Uterus (tissue), 4 donors: ENCODE results near the gene DEDD2. TPM values are rescaled to one million over a fixed set of nuclear protein-coding genes. Genes with fewer than 3 reads are reported as not detected.

Source experiments
- DNase-seq, 2 donors: peaks; one replicate each; pipeline ENCODE4 v3.0.0-alpha.2; 2019 to 2020
- H3K27ac ChIP-seq, 2 donors: fragments of 200-600 bp; sonication (generic); 1 replicate in 1 of 2; 2 replicates in 1 of 2; pipeline ENCODE4 v1.5.1; 2016 to 2018
- H3K27me3 ChIP-seq, 2 donors: fragments of 200-600 bp; sonication (generic); one replicate each; pipeline ENCODE4 v1.5.1; 2018 to 2019; ENCODE audit warnings: control low read depth in 1 of 2
- H3K36me3 ChIP-seq, 2 donors: fragments of 200-600 bp; sonication (generic); one replicate each; pipeline ENCODE4 v1.5.1; 2019; ENCODE audit warnings: control low read depth in 1 of 2
- H3K4me1 ChIP-seq, 2 donors: fragments of 200-600 bp; sonication (generic); one replicate each; pipeline ENCODE4 v1.5.1; 2018 to 2019; ENCODE audit warnings: control low read depth in 1 of 2
- H3K4me3 ChIP-seq, 2 donors: fragments of 200-600 bp; sonication (generic); 1 replicate in 1 of 2; 2 replicates in 1 of 2; pipeline ENCODE4 v1.5.1; 2018 to 2019; ENCODE audit warnings: mild to moderate bottlenecking in 1 of 2
- H3K9me3 ChIP-seq, 2 donors: fragments of 200-600 bp; sonication (generic); one replicate each; pipeline ENCODE4 v1.5.1; 2019; ENCODE audit warnings: control low read depth in 1 of 2
- CTCF ChIP-seq, 4 experiments: fragments of 200-600 bp in 2 of 4; fragments of 450-650 bp in 2 of 4; sonication (generic) in 2 of 4; IDR thresholded peaks; one replicate each; pipeline ENCODE4 v1.5.1; 2016 to 2019; ENCODE audit warnings: antibody characterized with exemption in 4 of 4, mild to moderate bottlenecking in 2 of 4, moderate library complexity in 1 of 4
- POLR2A ChIP-seq, 2 donors: fragments of 450-650 bp; IDR thresholded peaks; one replicate each; pipeline ENCODE4 v1.6.1; 2016; ENCODE audit warnings: antibody characterized with exemption in 2 of 2, mild to moderate bottlenecking in 1 of 2, moderate library complexity in 1 of 2
- intact Hi-C: fragments of 100-400 bp; cut with DNase I; formaldehyde crosslinking; loops from one replicate; pipeline ENCODE4 v1.15.1; 2023; ENCODE audit warnings: low total_unique reads
- total RNA-seq, 4 donors: library from RNA; depleted of rRNA in 3 of 4; stranded (reverse); fragments of >200 nt in 3 of 4; gene quantifications; one replicate each; pipeline versions ENCODE4 v1.1.0 to v1.2.4, GENCODE V29; 2014 to 2023
- donor health status: DM: yes; HTN: yes; CAD: no.

The DEDD2 gene
- total RNA-seq, 4 donors from 2014 or later, result 8.2 to 127 (median 23.0) TPM

- H3K4me3 ChIP-seq, result no peak overlapping the region
- H3K27ac ChIP-seq, result no peak overlapping the region
- intact Hi-C loops, result no loop called here
- H3K27me3 ChIP-seq, result no peaks in the 10 kb centered on the region
- no peak for DNase-seq
- no peaks in the 10 kb centered on the region for H3K36me3 ChIP-seq
- H3K4me1 ChIP-seq, result no peaks in the 10 kb centered on the region
- TF ChIP-seq POLR2A (IDR thresholded peaks at IDR 0.05), result no peak
- TF ChIP-seq CTCF (IDR thresholded peaks at IDR 0.05), result no peak
- no peaks in the 10 kb centered on the region for H3K9me3 ChIP-seq
Measured at GRCh38 chr19:42170715-42171114, 46.8 kb downstream of the DEDD2 start.

- no peak for TF ChIP-seq CTCF (IDR thresholded peaks at IDR 0.05)
- no peak for TF ChIP-seq POLR2A (IDR thresholded peaks at IDR 0.05)
- Histone ChIP-seq H3K4me3 (no peak overlapping the region), H3K27me3 (no peaks in the 10 kb centered on the region), H3K36me3 (no peaks in the 10 kb centered on the region), H3K27ac (no peak overlapping the region), H3K4me1 (no peaks in the 10 kb centered on the region), H3K9me3 (no peaks in the 10 kb centered on the region)
- no peak for DNase-seq
- intact Hi-C loops, result no loop called here
Measured at GRCh38 chr19:42169486-42170413, 47.7 kb downstream of the DEDD2 start.

- DNase-seq, result no peak
Measured at GRCh38 chr19:42168206-42168605, 49.3 kb downstream of the DEDD2 start.

GRCh38 chr19:42166316-42166715 is 51.2 kb downstream of the DEDD2 start:
- no peak for DNase-seq
- Histone ChIP-seq H3K27me3 (no peaks in the 10 kb centered on the region), H3K4me1 (no peaks in the 10 kb centered on the region), H3K4me3 (no peak overlapping the region), H3K9me3 (no peaks in the 10 kb centered on the region), H3K27ac (no peak overlapping the region), H3K36me3 (no peaks in the 10 kb centered on the region)
- TF ChIP-seq CTCF (IDR thresholded peaks at IDR 0.05) (no peak), POLR2A (IDR thresholded peaks at IDR 0.05) (no peak)
- intact Hi-C loops, result no loop called here

More at GRCh38 chr19:42168206-42168605, 49.3 kb downstream of the DEDD2 start:
- H3K4me1 ChIP-seq, result no peaks in the 10 kb centered on the region
- H3K9me3 ChIP-seq, result no peaks in the 10 kb centered on the region
- intact Hi-C loops, result no loop called here
- no peaks in the 10 kb centered on the region for H3K36me3 ChIP-seq
- TF ChIP-seq CTCF (IDR thresholded peaks at IDR 0.05) (no peak), POLR2A (IDR thresholded peaks at IDR 0.05) (no peak)
- H3K4me3 ChIP-seq, result no peak overlapping the region
- H3K27me3 ChIP-seq, result no peaks in the 10 kb centered on the region
- H3K27ac ChIP-seq, result no peak overlapping the region

- TF ChIP-seq POLR2A (IDR thresholded peaks at IDR 0.05) (no peak), CTCF (IDR thresholded peaks at IDR 0.05) (no peak)
- intact Hi-C loops, result no loop called here
- H3K9me3 ChIP-seq, result no peaks in the 10 kb centered on the region
- H3K4me3 ChIP-seq, result no peak overlapping the region
- no peaks in the 10 kb centered on the region for H3K4me1 ChIP-seq
- H3K36me3 ChIP-seq, result no peaks in the 10 kb centered on the region
- no peaks in the 10 kb centered on the region for H3K27me3 ChIP-seq
- DNase-seq, result no peak
- no peak overlapping the region for H3K27ac ChIP-seq
Measured at GRCh38 chr19:42165146-42165545, 52.3 kb downstream of the DEDD2 start.
